Activated CD4-positive, alpha-beta T cell treated with anti-CD3 and anti-CD28 coated beads for 36 hours (primary cell): ENCODE data around the gene XPR1. TPM values are rescaled to one million over a fixed set of nuclear protein-coding genes. Genes with fewer than 3 reads are reported as not detected.
"Not testable (repeated sequence)": the region's sequence is repeated elsewhere in the genome, so short reads cannot be mapped to it uniquely, and the experiment has no call there.

ENCODE experiments used
- ATAC-seq: fragments of 200-7000 bp; cut with Tn5 transposase; one replicate; pipeline ENCODE4 v1.10.0; 2021; ENCODE audit warnings: mild to moderate bottlenecking, moderate library complexity
- CTCF ChIA-PET: fragments of 350-600 bp; sonication (Branson Sonifier 250); formaldehyde crosslinking; loops from one replicate; lab custom pipeline; 2021; ENCODE audit warnings: antibody characterized with exemption; lab: Charles Lee
- POLR2A ChIA-PET: fragments of 350-600 bp; sonication (Branson Sonifier 250); formaldehyde crosslinking; loops from one replicate; lab custom pipeline; 2021; ENCODE audit warnings: antibody characterized with exemption, inconsistent platforms; lab: Charles Lee
- DNase-seq: peaks from one replicate; pipeline ENCODE4 v3.0.0-alpha.2; 2020
- H3K27ac Mint-ChIP-seq: one replicate; pipeline ENCODE4 v1.8.0; 2021; ENCODE audit warnings: mixed read lengths
- H3K27me3 Mint-ChIP-seq: one replicate; pipeline ENCODE4 v1.8.0; 2021; ENCODE audit warnings: mixed read lengths
- H3K36me3 Mint-ChIP-seq: one replicate; pipeline ENCODE4 v1.8.0; 2021; ENCODE audit warnings: low read depth, mixed read lengths
- H3K4me1 Mint-ChIP-seq: one replicate; pipeline ENCODE4 v1.8.0; 2021; ENCODE audit warnings: mixed read lengths
- H3K4me3 Mint-ChIP-seq: one replicate; pipeline ENCODE4 v1.8.0; 2021; ENCODE audit warnings: mild to moderate bottlenecking, moderate library complexity, mixed read lengths
- H3K9me3 Mint-ChIP-seq: one replicate; pipeline ENCODE4 v1.8.0; 2021; ENCODE audit warnings: low read depth, mixed read lengths
- intact Hi-C, 2 experiments: fragments of 100-400 bp; cut with DNase I in 1 of 2; cut with micrococcal nuclease in 1 of 2; formaldehyde crosslinking; loops; one replicate each; pipeline versions ENCODE4 v1.14.2 to v1.15.1; 2022 to 2024; cut with DNase I, micrococcal nuclease
- total RNA-seq, 2 experiments: library from RNA; stranded (reverse); gene quantifications; one replicate each; pipeline ENCODE4 v1.2.3, GENCODE V29; 2021

Gene XPR1
- total RNA-seq, 2 experiments from 2014 or later = 18.4 to 25.2 TPM

DNA sequence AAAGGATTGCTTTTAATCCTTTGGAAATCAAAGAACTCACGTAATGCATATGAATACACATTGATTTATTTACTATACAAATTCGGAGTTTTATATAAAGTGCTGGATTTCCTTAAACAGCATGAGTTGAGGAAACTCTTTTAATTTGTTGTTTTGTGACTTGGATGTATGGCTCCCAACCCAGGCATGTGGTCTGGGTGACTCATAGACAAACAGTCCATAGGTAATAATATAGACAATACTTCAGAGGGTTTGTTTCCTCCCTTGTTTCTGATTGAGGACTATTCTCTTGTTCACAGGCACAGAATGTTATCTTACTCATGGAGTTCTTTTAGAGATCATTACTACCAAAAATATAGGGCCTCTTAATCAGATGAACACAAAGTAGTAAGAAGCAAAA is 43.8 kb downstream of the XPR1 start:
- ATAC-seq = no peak
- Mint-ChIP-seq H3K27ac (no peak overlapping the region), H3K4me1 (peaks cover 2% of the 10 kb centered on the region), H3K4me3 (no peak overlapping the region), H3K9me3 (peaks cover 20% of the 10 kb centered on the region), H3K36me3 (peaks cover 35% of the 10 kb centered on the region), H3K27me3 (no peaks in the 10 kb centered on the region)
- intact Hi-C loops = loop anchor here in 1 of 2 experiments (10.0 kb wide), 1 partner anchor 291 kb away; no protein-coding TSS in a partner anchor
- POLR2A ChIA-PET = no interaction called here
- no peak for DNase-seq
- CTCF ChIA-PET = no interaction called here

- Mint-ChIP-seq H3K9me3 (peaks cover 17% of the 10 kb centered on the region), H3K4me1 (no peaks in the 10 kb centered on the region), H3K27me3 (no peaks in the 10 kb centered on the region), H3K4me3 (no peak overlapping the region), H3K27ac (no peak overlapping the region), H3K36me3 (peaks cover 34% of the 10 kb centered on the region)
- DNase-seq = no peak
- CTCF ChIA-PET = no interaction called here
- intact Hi-C loops = no loop called here
- ATAC-seq = no peak
- POLR2A ChIA-PET = no interaction called here
Observed at GRCh38 chr1:180680558-180681144, 48.8 kb downstream of the XPR1 start.

DNA sequence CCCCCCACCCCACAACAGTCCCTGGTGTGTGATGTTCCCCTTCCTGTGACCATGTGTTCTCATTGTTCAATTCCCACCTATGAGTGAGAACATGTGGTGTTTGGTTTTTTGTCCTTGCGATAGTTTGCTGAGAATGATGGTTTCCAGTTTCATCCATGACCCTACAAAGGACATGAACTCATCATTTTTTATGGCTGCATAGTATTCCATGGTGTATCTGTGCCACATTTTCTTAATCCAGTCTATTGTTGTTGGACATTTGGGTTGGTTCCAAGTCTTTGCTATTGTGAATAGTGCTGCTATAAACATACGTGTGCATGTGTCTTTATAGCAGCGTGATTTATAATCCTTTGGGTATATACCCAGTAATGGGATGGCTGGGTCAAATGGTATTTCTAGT is 51.3 kb downstream of the XPR1 start:
- H3K27ac Mint-ChIP-seq, H3K4me3 Mint-ChIP-seq, H3K27me3 Mint-ChIP-seq, CTCF ChIA-PET, POLR2A ChIA-PET, intact Hi-C loops, ATAC-seq, H3K4me1 Mint-ChIP-seq, DNase-seq: not testable (repeated sequence)
- Mint-ChIP-seq H3K9me3 (peaks cover 14% of the 10 kb centered on the region), H3K36me3 (peaks cover 35% of the 10 kb centered on the region)

DNA sequence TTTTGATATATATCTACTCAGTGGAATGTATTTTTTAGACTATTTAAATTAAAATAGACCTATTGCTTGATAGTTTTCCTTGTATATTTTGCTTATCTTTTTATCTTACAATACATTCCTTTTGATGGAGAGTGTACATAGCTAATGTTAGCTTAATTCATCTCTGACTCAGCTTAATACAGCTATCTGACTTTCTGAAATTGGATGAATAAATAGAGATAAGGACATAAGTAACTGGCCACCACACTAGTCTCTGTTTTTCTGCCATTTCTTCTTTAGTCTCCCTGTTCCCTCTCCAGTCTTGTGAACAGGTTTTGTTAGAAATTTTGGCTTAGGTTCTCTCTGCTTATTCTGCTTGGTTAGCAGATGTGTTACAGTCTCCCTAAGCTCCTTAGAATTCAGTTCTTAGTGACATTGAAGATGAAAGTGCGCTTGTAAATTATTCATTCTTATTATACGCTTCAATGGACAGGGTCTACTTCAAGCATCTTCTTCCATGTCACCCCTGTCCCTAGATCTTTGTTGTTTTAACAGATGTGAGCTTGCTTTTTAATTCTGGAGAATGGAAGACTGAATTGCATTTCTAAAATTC is 59.6 kb downstream of the XPR1 start:
- CTCF ChIA-PET = interaction anchor here (0.8 kb wide), 1 partner anchor 158 kb away, joined by 3 read pairs; no protein-coding TSS in a partner anchor
- no peaks in the 10 kb centered on the region for H3K27me3 Mint-ChIP-seq
- ATAC-seq = no peak
- H3K27ac Mint-ChIP-seq = no peak overlapping the region
- intact Hi-C loops = no loop called here
- no peak for DNase-seq
- POLR2A ChIA-PET = no interaction called here
- peaks cover 17% of the 10 kb centered on the region for H3K9me3 Mint-ChIP-seq
- peaks cover 29% of the 10 kb centered on the region for H3K36me3 Mint-ChIP-seq
- H3K4me3 Mint-ChIP-seq = no peak overlapping the region
- peaks cover 18% of the 10 kb centered on the region for H3K4me1 Mint-ChIP-seq

GRCh38 chr1:180693564-180694244 is 61.9 kb downstream of the XPR1 start:
- DNase-seq = no peak
- no peak for ATAC-seq
- ChIA-PET POLR2A (interaction anchor here (0.9 kb wide), 1 partner anchor 83 kb away, joined by 3 read pairs; no protein-coding TSS in a partner anchor), CTCF (no interaction called here)
- peaks cover 34% of the 10 kb centered on the region for H3K9me3 Mint-ChIP-seq
- intact Hi-C loops = no loop called here
- H3K27ac Mint-ChIP-seq = no peak overlapping the region
- H3K36me3 Mint-ChIP-seq = peaks cover 44% of the 10 kb centered on the region
- peaks cover 18% of the 10 kb centered on the region for H3K4me1 Mint-ChIP-seq
- no peak overlapping the region for H3K4me3 Mint-ChIP-seq
- H3K27me3 Mint-ChIP-seq = no peaks in the 10 kb centered on the region

- no peak for ATAC-seq
- no peak overlapping the region for H3K4me3 Mint-ChIP-seq
- intact Hi-C loops = no loop called here
- peaks cover 18% of the 10 kb centered on the region for H3K4me1 Mint-ChIP-seq
- H3K9me3 Mint-ChIP-seq = peaks cover 36% of the 10 kb centered on the region
- H3K27me3 Mint-ChIP-seq = no peaks in the 10 kb centered on the region
- H3K36me3 Mint-ChIP-seq = peaks cover 47% of the 10 kb centered on the region
- DNase-seq = no peak
- CTCF ChIA-PET = no interaction called here
- POLR2A ChIA-PET = no interaction called here
- H3K27ac Mint-ChIP-seq = no peak overlapping the region
Observed at GRCh38 chr1:180695282-180695681, 63.5 kb downstream of the XPR1 start.

- H3K36me3 Mint-ChIP-seq = peaks cover 44% of the 10 kb centered on the region
- ChIA-PET CTCF (no interaction called here), POLR2A (no interaction called here)
- DNase-seq = no peak
- H3K9me3 Mint-ChIP-seq = peaks cover 36% of the 10 kb centered on the region
- no peak for ATAC-seq
- intact Hi-C loops = no loop called here
- no peak overlapping the region for H3K4me3 Mint-ChIP-seq
- no peaks in the 10 kb centered on the region for H3K27me3 Mint-ChIP-seq
- no peak overlapping the region for H3K27ac Mint-ChIP-seq
- H3K4me1 Mint-ChIP-seq = peaks cover 16% of the 10 kb centered on the region
Observed at GRCh38 chr1:180696361-180696760, 64.5 kb downstream of the XPR1 start.

- intact Hi-C loops = no loop called here
- peaks cover 48% of the 10 kb centered on the region for H3K9me3 Mint-ChIP-seq
- H3K4me1 Mint-ChIP-seq = no peaks in the 10 kb centered on the region
- no peak overlapping the region for H3K27ac Mint-ChIP-seq
- no peak for ATAC-seq
- DNase-seq = no peak
- ChIA-PET CTCF (no interaction called here), POLR2A (no interaction called here)
- H3K36me3 Mint-ChIP-seq = peaks cover 52% of the 10 kb centered on the region
- H3K27me3 Mint-ChIP-seq = no peaks in the 10 kb centered on the region
- no peak overlapping the region for H3K4me3 Mint-ChIP-seq
Observed at GRCh38 chr1:180698580-180698979, 66.8 kb downstream of the XPR1 start.

DNA sequence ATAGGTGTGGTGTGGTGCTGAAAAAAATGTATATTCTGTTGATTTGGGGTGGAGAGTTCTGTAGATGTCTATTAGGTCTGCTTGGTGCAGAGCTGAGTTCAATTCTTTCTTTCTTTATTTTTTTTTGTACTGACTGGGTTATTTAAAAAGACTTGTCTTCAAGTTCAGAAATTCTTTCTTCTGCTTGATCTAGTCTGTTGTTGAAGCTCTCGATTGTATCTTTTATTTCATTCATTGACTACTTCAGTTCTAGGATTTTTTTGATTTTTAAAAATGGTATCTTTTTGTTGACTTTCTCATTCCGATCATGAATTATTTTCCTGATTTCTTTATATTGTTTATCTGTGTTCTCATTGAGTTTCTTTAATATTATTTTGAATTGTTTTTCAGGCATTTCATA is 70.6 kb downstream of the XPR1 start:
- ATAC-seq, POLR2A ChIA-PET, H3K27ac Mint-ChIP-seq, H3K4me1 Mint-ChIP-seq, H3K27me3 Mint-ChIP-seq, DNase-seq, intact Hi-C loops, H3K4me3 Mint-ChIP-seq: not testable (repeated sequence)
- Mint-ChIP-seq H3K9me3 (peaks cover 25% of the 10 kb centered on the region), H3K36me3 (peaks cover 33% of the 10 kb centered on the region)
- CTCF ChIA-PET = interaction anchor here (0.7 kb wide), 1 partner anchor 21 kb away, joined by 3 read pairs; no protein-coding TSS in a partner anchor

GRCh38 chr1:180710746-180711145 is 78.9 kb downstream of the XPR1 start:
- H3K27ac Mint-ChIP-seq, DNase-seq, CTCF ChIA-PET, H3K4me3 Mint-ChIP-seq, ATAC-seq, H3K9me3 Mint-ChIP-seq, POLR2A ChIA-PET, H3K27me3 Mint-ChIP-seq, H3K4me1 Mint-ChIP-seq, intact Hi-C loops: not testable (repeated sequence)
- H3K36me3 Mint-ChIP-seq = peaks cover 22% of the 10 kb centered on the region

DNA sequence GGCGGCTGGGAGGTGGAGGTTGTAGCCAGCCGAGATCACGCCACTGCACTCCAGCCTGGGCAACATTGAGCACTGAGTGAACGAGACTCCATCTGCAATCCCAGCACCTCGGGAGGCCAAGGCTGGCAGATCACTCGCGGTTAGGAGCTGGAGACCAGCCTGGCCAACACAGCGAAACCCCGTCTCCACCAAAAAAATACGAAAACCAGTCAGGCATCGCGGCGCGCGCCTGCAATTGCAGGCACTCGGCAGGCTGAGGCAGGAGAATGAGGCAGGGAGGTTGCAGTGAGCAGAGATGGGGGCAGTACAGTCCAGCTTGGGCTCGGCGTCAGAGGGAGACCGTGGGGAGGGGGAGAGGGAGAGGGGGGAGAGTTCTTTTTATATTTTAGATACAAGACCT is 79.4 kb downstream of the XPR1 start:
- CTCF ChIA-PET, H3K4me1 Mint-ChIP-seq, H3K9me3 Mint-ChIP-seq, intact Hi-C loops, H3K4me3 Mint-ChIP-seq, H3K27me3 Mint-ChIP-seq, H3K27ac Mint-ChIP-seq, DNase-seq, POLR2A ChIA-PET, ATAC-seq: not testable (repeated sequence)
- peaks cover 22% of the 10 kb centered on the region for H3K36me3 Mint-ChIP-seq

GRCh38 chr1:180720753-180721152 is 88.9 kb downstream of the XPR1 start:
- H3K4me1 Mint-ChIP-seq = no peaks in the 10 kb centered on the region
- no peak overlapping the region for H3K4me3 Mint-ChIP-seq
- ChIA-PET POLR2A (no interaction called here), CTCF (no interaction called here)
- H3K9me3 Mint-ChIP-seq = peaks cover 3% of the 10 kb centered on the region
- intact Hi-C loops = no loop called here
- no peaks in the 10 kb centered on the region for H3K27me3 Mint-ChIP-seq
- peaks cover 10% of the 10 kb centered on the region for H3K36me3 Mint-ChIP-seq
- ATAC-seq (no peak), DNase-seq (no peak)
- H3K27ac Mint-ChIP-seq = no peak overlapping the region
